Endodermal cell (in vitro differentiated cells): ENCODE data around the gene PITPNC1. TPM values are rescaled to one million over a fixed set of nuclear protein-coding genes. Genes with fewer than 3 reads are reported as not detected.
A peak's percentile ranks its signal among the peaks of the same experiment; 100 is the strongest.
"Not testable (repeated sequence)": the region's sequence is repeated elsewhere in the genome, so short reads cannot be mapped to it uniquely, and the experiment has no call there.

Experiments
- DNase-seq: peaks from one replicate; pipeline ENCODE4 v3.0.0-alpha.2; 2017
- H3K27ac ChIP-seq: 2 replicates; pipeline ENCODE4 v1.5.1; 2013; ENCODE audit warnings: mild to moderate bottlenecking, low read depth, low read length, moderate library complexity
- H3K27me3 ChIP-seq: 2 replicates; pipeline ENCODE4 v1.6.1; 2013; ENCODE audit warnings: mild to moderate bottlenecking, low read length, moderate library complexity; ENCODE audit not compliant: insufficient read depth, control insufficient read depth, poor library complexity, severe bottlenecking
- H3K36me3 ChIP-seq: 2 replicates; pipeline ENCODE4 v1.7.0; 2013; ENCODE audit warnings: mild to moderate bottlenecking, low read length, moderate library complexity; ENCODE audit not compliant: control insufficient read depth, insufficient read depth
- H3K4me1 ChIP-seq: one replicate; pipeline ENCODE4 v1.7.0; 2013; ENCODE audit warnings: low read length; ENCODE audit not compliant: control insufficient read depth, insufficient read depth
- H3K4me3 ChIP-seq: 2 replicates; pipeline ENCODE4 v1.5.1; 2013; ENCODE audit warnings: mild to moderate bottlenecking, low read length, moderate library complexity
- H3K9ac ChIP-seq: 2 replicates; pipeline ENCODE4 v1.6.1; 2013; ENCODE audit warnings: mild to moderate bottlenecking, low read length, moderate library complexity; ENCODE audit not compliant: poor library complexity, severe bottlenecking; ENCODE audit errors: extremely low read depth
- H3K9me3 ChIP-seq: 2 replicates; pipeline ENCODE4 v1.6.1; 2013; ENCODE audit warnings: mild to moderate bottlenecking, low read length, moderate library complexity; ENCODE audit not compliant: control insufficient read depth
- H3K27ac Mint-ChIP-seq: 2 replicates; pipeline ENCODE4 v1.8.0; 2020; ENCODE audit warnings: mixed read lengths
- H3K27me3 Mint-ChIP-seq: 2 replicates; pipeline ENCODE4 v1.8.0; 2021; ENCODE audit warnings: mild to moderate bottlenecking, mixed read lengths; ENCODE audit not compliant: insufficient read depth
- H3K36me3 Mint-ChIP-seq: 2 replicates; pipeline ENCODE4 v1.8.0; 2020; ENCODE audit warnings: low read depth, mixed read lengths
- H3K4me1 Mint-ChIP-seq: 2 replicates; pipeline ENCODE4 v1.8.0; 2020; ENCODE audit warnings: mixed read lengths
- H3K4me3 Mint-ChIP-seq: 2 replicates; pipeline ENCODE4 v1.8.0; 2020; ENCODE audit warnings: mild to moderate bottlenecking, moderate library complexity, mixed read lengths
- H3K9me3 Mint-ChIP-seq: 2 replicates; pipeline ENCODE4 v1.8.0; 2020; ENCODE audit warnings: mild to moderate bottlenecking, mixed read lengths
- WGBS, 2 experiments: methylation state at CpG; one replicate each; pipeline versions ENCODE4 v1.1.5 to v1.1.7; 2013; ENCODE audit warnings: missing lambda C conversion rate in 2 of 2, mixed read lengths in 1 of 2; ENCODE audit not compliant: insufficient coverage in 1 of 2, insufficient read length in 1 of 2; 5-methylcytosine and 5-hydroxymethylcytosine counted together
- total RNA-seq, 2 donors: library from RNA; stranded (reverse); fragmentation: NEBNext Ultra II Directional in 1 of 2; extraction: Animal tissue kit (Norgen Biotek cat#: 25700) in 1 of 2; gene quantifications; 2 replicates in 1 of 2; 3 replicates in 1 of 2; pipeline ENCODE4 v1.2.1, GENCODE V29; 2021
- TF ChIP-seq, protein P1 (sequence below): fragments of 200-600 bp; sonication (generic); conservative IDR thresholded peaks from 2 replicates; pipeline ENCODE4 v1.5.0; 2021; ENCODE audit warnings: antibody characterized with exemption, mild to moderate bottlenecking

Gene PITPNC1
- total RNA-seq, 2 donors from 2014 or later: 28.9 to 36.4 TPM

GRCh38 chr17:67511804-67512203 is 134.7 kb downstream of the PITPNC1 start:
- H3K4me3 Mint-ChIP-seq: no peak overlapping the region
- WGBS, 2 experiments: 90 to 93% methylated on average over 1 to 2 of the region's 2 CpGs
- no peak overlapping the region for H3K27ac Mint-ChIP-seq
- H3K4me1 ChIP-seq: peaks cover 4% of the 10 kb centered on the region
- no peaks in the 10 kb centered on the region for H3K27me3 ChIP-seq
- peaks cover 11% of the 10 kb centered on the region for H3K9me3 Mint-ChIP-seq
- H3K27ac ChIP-seq: no peak overlapping the region
- H3K4me1 Mint-ChIP-seq: peaks cover 17% of the 10 kb centered on the region
- peaks cover 4% of the 10 kb centered on the region for H3K36me3 Mint-ChIP-seq
- H3K4me3 ChIP-seq: no peak overlapping the region
- TF ChIP-seq, protein P1, sequence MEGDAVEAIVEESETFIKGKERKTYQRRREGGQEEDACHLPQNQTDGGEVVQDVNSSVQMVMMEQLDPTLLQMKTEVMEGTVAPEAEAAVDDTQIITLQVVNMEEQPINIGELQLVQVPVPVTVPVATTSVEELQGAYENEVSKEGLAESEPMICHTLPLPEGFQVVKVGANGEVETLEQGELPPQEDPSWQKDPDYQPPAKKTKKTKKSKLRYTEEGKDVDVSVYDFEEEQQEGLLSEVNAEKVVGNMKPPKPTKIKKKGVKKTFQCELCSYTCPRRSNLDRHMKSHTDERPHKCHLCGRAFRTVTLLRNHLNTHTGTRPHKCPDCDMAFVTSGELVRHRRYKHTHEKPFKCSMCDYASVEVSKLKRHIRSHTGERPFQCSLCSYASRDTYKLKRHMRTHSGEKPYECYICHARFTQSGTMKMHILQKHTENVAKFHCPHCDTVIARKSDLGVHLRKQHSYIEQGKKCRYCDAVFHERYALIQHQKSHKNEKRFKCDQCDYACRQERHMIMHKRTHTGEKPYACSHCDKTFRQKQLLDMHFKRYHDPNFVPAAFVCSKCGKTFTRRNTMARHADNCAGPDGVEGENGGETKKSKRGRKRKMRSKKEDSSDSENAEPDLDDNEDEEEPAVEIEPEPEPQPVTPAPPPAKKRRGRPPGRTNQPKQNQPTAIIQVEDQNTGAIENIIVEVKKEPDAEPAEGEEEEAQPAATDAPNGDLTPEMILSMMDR: no peak
- H3K9me3 ChIP-seq: peaks cover 4% of the 10 kb centered on the region
- no peak for DNase-seq
- no peaks in the 10 kb centered on the region for H3K27me3 Mint-ChIP-seq
- H3K36me3 ChIP-seq: no peaks in the 10 kb centered on the region
- H3K9ac ChIP-seq: no peak overlapping the region

DNA sequence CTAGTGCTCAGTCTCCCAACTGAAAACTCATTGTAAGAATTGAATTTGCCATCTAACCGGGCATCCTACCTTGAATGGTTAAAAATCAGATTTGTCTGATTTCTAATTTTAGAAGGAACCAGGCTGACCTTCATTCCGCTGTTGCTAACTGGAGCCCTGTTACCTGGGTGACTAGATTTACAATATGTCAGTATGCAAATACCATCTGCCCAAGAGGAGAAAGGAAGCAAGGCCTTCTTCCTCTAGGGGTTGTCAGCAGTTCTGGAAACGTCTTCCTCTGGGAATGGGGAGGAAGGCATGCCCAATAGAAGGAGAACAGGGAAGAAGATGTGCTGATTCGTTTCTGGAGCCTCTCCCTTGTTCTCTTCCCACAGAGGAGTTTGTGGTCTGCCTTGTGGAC is 137.9 kb downstream of the PITPNC1 start:
- Mint-ChIP-seq H3K4me1 (peaks cover 23% of the 10 kb centered on the region), H3K27ac (no peak overlapping the region), H3K27me3 (no peaks in the 10 kb centered on the region), H3K4me3 (no peak overlapping the region), H3K36me3 (peaks cover 2% of the 10 kb centered on the region), H3K9me3 (peaks cover 10% of the 10 kb centered on the region)
- H3K4me3 ChIP-seq: no peak overlapping the region
- H3K27me3 ChIP-seq: no peaks in the 10 kb centered on the region
- WGBS, 2 experiments: 58 to 61% methylated on average over 3 to 4 of the region's 4 CpGs
- TF ChIP-seq, protein P1: no peak
- no peak overlapping the region for H3K27ac ChIP-seq
- peaks cover 6% of the 10 kb centered on the region for H3K4me1 ChIP-seq
- peak; percentile 58 for DNase-seq
- no peak overlapping the region for H3K9ac ChIP-seq
- no peaks in the 10 kb centered on the region for H3K36me3 ChIP-seq
- H3K9me3 ChIP-seq: peaks cover 6% of the 10 kb centered on the region

DNA sequence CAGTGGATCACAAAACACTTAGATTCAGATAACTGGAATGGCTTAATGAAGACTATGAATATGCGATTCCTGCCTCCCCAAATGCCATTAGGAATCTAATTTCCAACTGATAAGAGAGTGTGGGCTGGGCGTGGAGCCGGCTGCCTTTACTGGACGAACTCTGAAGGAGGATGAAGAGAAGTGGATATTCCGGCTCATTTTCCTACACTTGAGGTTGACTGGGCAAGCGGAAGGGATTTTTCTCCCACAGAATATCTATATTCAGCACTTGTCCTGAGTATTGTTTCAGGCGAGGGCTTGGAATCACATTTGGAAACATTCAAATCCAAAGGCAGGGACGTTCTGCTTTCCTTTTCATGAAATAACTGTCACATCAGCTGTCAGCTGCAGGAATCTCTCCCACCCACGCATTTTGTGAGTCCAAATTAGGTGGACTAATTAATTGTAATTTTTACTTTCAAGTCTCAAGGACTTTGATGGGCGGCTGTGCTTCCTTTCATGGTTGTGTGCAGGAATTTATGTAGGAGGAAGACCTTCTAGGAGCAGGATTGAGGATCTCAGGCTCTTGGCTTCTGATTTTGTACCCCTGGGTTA is 138.5 kb downstream of the PITPNC1 start:
- WGBS, 2 experiments: 89 to 93% methylated on average over 5 to 10 of the region's 10 CpGs
- TF ChIP-seq, protein P1: no peak
- H3K27me3 ChIP-seq: no peaks in the 10 kb centered on the region
- peaks cover 6% of the 10 kb centered on the region for H3K9me3 ChIP-seq
- H3K4me3 ChIP-seq: no peak overlapping the region
- peaks cover 10% of the 10 kb centered on the region for H3K9me3 Mint-ChIP-seq
- H3K36me3 Mint-ChIP-seq: peaks cover 2% of the 10 kb centered on the region
- H3K4me3 Mint-ChIP-seq: no peak overlapping the region
- H3K4me1 ChIP-seq: peaks cover 10% of the 10 kb centered on the region
- no peaks in the 10 kb centered on the region for H3K36me3 ChIP-seq
- peak; percentile 46 for DNase-seq
- no peak overlapping the region for H3K9ac ChIP-seq
- H3K27ac ChIP-seq: peak overlapping the region; percentile 34
- H3K4me1 Mint-ChIP-seq: peaks cover 28% of the 10 kb centered on the region
- H3K27me3 Mint-ChIP-seq: no peaks in the 10 kb centered on the region
- H3K27ac Mint-ChIP-seq: no peak overlapping the region

- not testable (repeated sequence) for H3K36me3 ChIP-seq, H3K9ac ChIP-seq, H3K27me3 ChIP-seq, H3K4me1 ChIP-seq, H3K9me3 Mint-ChIP-seq, H3K36me3 Mint-ChIP-seq, H3K4me3 Mint-ChIP-seq, H3K4me3 ChIP-seq, H3K9me3 ChIP-seq, H3K27ac ChIP-seq, H3K27ac Mint-ChIP-seq, H3K27me3 Mint-ChIP-seq
- WGBS, 2 experiments: 96 to 97% methylated on average over 6 to 10 of the region's 10 CpGs
- H3K4me1 Mint-ChIP-seq: peaks cover 38% of the 10 kb centered on the region
- peak; percentile 31 for DNase-seq
Observed at GRCh38 chr17:67516571-67516970, 139.5 kb downstream of the PITPNC1 start.
